Esophagus muscularis mucosa (tissue), 4 donors: Measurements from ENCODE around the gene STK25.

ENCODE experiments used
- CTCF ChIP-seq, 3 experiments: fragments of 200-600 bp in 2 of 3; fragments of 450-650 bp in 1 of 3; sonication (generic) in 2 of 3; IDR thresholded peaks; one replicate each; pipeline ENCODE4 v1.5.1; 2017 to 2019; ENCODE audit warnings: antibody characterized with exemption in 3 of 3, mild to moderate bottlenecking in 2 of 3, moderate library complexity in 1 of 3
- EP300 ChIP-seq: sonication (generic); formaldehyde crosslinking; IDR thresholded peaks from one replicate; pipeline ENCODE4 v1.6.1; 2017; ENCODE audit warnings: antibody characterized with exemption
- POLR2A ChIP-seq: fragments of 450-650 bp; IDR thresholded peaks from one replicate; pipeline ENCODE4 v1.6.1; 2017; ENCODE audit warnings: antibody characterized with exemption, moderate library complexity, mild to moderate bottlenecking, low read depth
- POLR2AphosphoS5 ChIP-seq, 2 donors: sonication (generic); formaldehyde crosslinking; IDR thresholded peaks; one replicate each; pipeline ENCODE4 v1.6.1; 2017; ENCODE audit warnings: antibody characterized with exemption in 2 of 2

DNA sequence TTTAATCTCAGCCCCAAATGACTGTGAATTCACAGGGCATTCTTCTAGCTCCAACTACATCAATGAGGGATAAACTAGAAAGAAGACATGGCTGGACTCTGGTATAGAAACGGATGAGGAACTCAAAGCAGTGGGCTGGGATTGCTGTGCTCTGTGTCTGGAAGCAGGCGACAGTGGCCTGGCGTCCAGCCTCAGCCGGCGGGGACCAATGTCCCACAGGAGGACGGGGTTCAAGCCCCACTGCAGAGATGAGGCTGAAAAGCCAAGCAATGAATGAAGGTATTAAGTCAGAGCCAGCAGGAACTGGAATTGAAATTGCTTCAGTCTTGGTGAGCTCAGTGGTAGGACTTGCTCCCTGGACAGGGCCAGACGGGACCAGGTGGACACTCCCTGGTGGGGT, 25.9 kb upstream of the STK25 start:
- TF ChIP-seq CTCF (IDR thresholded peaks at IDR 0.05): no peak
- no peak for TF ChIP-seq POLR2A
- no peak for TF ChIP-seq EP300
- TF ChIP-seq POLR2AphosphoS5 (IDR thresholded peaks at IDR 0.05): no peak
